ENCODE results near the gene MORC4.

MORC4 gene

GRCh38 chrX:106952988-106953387 is 47.0 kb downstream of the MORC4 start:
- in situ Hi-C loops (cut with HindIII; ENCODE audit: low sequenced_read_pairs), result no loop called here

DNA sequence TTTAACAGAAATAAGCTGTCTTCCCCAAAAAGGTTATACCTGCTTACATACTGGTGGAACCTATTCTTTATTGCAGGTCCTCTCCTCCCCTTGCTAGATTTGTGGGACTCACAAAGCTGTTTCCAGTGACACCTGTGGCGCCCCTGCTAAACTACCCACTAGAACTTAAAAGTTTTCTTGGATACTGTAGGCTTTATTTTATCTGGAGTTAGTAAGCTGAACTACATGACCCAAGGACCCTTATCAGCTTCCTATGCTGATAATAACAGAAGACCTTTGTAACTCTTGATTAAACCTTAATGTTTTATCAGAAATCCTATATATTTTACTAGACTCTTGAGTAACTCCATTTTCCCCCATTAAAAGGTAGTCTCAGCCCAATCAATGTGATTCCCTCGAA is 47.5 kb downstream of the MORC4 start:
- in situ Hi-C loops (cut with HindIII; ENCODE audit: low sequenced_read_pairs), result no loop called here

DNA sequence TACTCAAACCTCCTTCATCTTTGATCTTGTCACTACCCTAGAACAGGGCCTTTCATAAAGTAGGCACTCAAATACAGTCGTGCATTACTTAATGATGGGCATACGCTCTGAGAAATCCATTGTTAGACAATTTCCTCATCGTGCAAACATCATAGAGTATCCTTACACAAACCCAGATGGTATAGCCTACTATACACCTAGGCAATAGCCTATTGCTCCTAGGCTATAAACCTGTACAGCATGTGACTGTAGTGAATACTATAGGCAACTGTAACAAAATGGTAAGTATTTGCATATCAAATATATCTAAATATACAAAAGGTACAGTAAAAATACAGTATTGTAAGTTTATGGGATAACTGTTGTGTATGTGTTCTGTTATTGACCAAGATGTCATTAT is 47.9 kb downstream of the MORC4 start:
- in situ Hi-C loops (cut with HindIII; ENCODE audit: low sequenced_read_pairs), result no loop called here

DNA sequence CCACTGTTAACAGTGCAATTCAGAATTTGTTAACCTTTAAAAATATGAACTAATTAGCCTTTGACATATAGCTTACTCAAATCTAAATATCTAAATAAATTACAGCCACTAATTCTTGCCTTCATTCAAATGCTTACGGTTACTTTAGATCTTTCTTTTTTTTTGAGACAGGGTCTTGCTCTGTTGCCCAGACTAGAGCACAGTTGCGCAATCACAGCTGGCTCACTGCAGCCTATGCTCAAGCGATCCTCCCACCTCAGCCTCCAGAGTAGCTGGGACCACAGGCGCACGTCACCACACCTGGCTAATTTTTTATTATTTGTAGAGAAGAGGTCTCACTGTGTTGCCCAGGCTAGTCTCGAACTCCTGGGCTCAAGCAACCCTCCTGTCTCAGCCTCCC is 48.8 kb downstream of the MORC4 start:
- in situ Hi-C loops (cut with HindIII; ENCODE audit: low sequenced_read_pairs), result no loop called here

GRCh38 chrX:106950381-106950780 is 49.6 kb downstream of the MORC4 start:
- in situ Hi-C loops (cut with HindIII; ENCODE audit: low sequenced_read_pairs), result no loop called here

DNA sequence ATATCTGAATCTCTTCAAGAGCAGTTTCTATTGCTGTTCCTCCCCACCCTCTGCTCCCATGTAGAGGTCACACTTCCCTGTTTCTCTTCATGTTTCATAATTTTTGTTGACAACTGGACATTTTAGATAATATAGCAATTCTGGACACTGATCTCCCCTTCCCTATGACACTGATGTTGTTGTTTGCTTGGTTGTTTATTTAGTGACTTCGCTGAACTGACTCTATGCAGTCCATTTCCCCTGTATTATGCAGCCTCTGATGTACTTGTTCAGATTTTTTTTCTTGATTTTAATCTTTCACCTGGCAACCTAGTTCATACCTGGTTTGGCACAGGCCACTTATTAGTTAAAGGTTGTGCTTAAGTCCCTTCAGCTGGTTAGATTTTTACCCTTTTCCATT is 50.6 kb downstream of the MORC4 start:
- in situ Hi-C loops (cut with HindIII; ENCODE audit: low sequenced_read_pairs), result no loop called here

- in situ Hi-C loops (cut with HindIII; ENCODE audit: low sequenced_read_pairs), result no loop called here
Observed at GRCh38 chrX:106948641-106949040, 51.4 kb downstream of the MORC4 start.

GRCh38 chrX:106946464-106946863 is 53.5 kb downstream of the MORC4 start:
- in situ Hi-C loops (cut with HindIII; ENCODE audit: low sequenced_read_pairs), result no loop called here

- in situ Hi-C loops (cut with HindIII; ENCODE audit: low sequenced_read_pairs), result no loop called here
Observed at GRCh38 chrX:106940068-106940467, 59.9 kb downstream of the MORC4 start.

GRCh38 chrX:106939566-106939965 is 60.4 kb downstream of the MORC4 start:
- in situ Hi-C loops (cut with HindIII; ENCODE audit: low sequenced_read_pairs), result no loop called here

- in situ Hi-C loops (cut with HindIII; ENCODE audit: low sequenced_read_pairs), result no loop called here
Observed at GRCh38 chrX:106936246-106936645, 63.8 kb downstream of the MORC4 start.

DNA sequence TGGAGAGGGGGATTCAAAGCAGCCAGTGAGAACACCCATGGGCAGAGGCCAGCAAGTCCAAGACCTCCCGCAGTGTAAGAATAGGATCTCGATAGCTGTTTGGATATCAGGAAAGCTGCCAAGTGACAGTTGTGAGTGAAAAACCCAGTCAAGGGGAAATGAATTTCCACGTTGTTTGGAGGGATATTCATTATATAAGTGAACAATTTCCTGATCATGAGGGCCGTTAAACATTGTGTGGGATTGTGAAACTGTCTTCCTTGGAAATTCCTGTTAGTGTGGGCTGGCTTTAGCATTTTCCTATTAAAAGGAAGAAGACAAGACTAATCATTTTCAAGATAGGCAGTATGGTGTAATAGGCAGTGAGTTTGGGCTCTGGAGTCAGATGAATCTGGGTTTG is 64.8 kb downstream of the MORC4 start:
- in situ Hi-C loops (cut with HindIII; ENCODE audit: low sequenced_read_pairs), result no loop called here

- in situ Hi-C loops (cut with HindIII; ENCODE audit: low sequenced_read_pairs), result no loop called here
Observed at GRCh38 chrX:106933538-106933961, 66.5 kb downstream of the MORC4 start.

DNA sequence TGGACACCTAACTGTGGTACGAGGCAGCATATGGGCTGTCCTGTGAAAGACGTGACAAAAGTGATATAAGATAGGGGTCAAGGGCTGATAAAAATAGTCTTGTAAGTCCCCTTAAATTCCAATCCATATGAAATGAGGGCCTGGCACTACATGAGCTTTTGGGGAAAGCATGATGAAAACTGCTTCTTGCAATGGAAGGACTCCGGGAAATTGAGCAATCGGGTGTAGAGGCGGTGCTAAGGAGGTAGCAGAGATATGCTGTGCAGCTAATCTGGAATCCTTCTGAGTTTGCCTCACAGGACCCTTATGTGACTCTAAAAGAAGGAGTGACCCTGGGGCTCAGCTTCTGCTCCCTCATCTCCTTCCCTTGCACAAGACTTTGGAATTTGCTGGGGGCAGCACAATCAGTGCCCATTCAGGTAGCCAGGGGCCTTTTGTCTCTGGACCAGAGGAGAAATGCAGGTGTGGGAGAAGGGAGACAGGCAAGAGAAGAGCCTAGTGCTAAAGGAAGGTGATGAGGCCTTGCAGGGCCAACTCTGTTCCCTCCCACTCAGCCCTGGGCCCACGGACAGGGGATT is 67.0 kb downstream of the MORC4 start:
- in situ Hi-C loops (cut with HindIII; ENCODE audit: low sequenced_read_pairs), result no loop called here

DNA sequence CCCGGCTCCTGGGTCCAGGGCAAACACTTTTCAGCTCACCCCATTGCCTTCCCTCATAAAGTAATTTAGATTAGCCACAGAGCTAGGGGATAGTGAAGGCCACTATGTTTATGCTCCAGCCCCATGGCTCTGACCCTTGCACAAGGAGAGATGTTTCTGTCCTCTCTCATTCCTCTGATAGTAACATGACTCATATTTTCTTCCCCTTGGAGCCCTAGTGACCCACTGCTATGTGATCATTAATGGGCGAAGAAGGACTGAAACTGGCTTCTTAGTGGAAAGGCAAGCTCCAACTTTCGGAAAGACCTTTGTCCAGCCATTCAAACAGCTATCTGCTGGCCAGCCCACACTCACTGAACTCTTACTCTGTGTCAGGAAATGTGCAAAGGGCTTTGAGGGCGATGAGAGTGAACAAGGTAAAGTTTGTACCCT is 67.5 kb downstream of the MORC4 start:
- in situ Hi-C loops (cut with HindIII; ENCODE audit: low sequenced_read_pairs), result no loop called here

DNA sequence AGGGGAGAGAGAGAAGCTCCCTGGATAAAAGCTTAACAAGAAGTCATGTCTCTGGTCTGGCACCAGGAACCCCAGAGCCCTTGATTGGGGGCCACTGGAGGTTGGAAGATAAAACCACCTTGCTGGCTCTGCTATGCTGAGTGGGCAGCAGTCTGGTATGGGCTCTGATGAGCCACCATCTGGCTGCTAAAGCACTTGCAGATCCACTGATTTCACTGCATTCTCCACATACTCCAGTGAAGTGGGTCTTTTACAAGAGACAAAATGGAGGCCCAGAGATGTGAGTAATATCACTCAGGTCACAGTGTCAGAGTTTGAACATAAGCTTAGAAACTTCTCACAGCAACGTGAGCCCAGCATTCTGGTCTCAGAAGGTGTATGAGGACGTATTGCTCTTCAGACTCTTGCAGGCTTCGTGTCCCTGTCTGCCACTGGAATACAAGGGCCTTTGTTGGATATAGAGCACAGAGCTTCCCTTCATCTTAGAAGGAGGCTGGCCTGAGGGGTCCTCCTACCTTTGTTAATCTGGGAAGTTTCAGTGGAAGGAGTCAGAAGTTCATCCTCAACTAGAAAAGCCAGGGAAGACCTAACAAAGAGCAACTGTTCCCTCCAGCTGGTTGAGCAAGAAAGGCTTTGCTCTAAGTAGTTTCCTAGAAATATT is 68.1 kb downstream of the MORC4 start:
- in situ Hi-C loops (cut with HindIII; ENCODE audit: low sequenced_read_pairs), result no loop called here

- in situ Hi-C loops (cut with HindIII; ENCODE audit: low sequenced_read_pairs), result no loop called here
Observed at GRCh38 chrX:106928227-106928626, 71.8 kb downstream of the MORC4 start.

- in situ Hi-C loops (cut with HindIII; ENCODE audit: low sequenced_read_pairs), result no loop called here
Observed at GRCh38 chrX:106927700-106928099, 72.3 kb downstream of the MORC4 start.

DNA sequence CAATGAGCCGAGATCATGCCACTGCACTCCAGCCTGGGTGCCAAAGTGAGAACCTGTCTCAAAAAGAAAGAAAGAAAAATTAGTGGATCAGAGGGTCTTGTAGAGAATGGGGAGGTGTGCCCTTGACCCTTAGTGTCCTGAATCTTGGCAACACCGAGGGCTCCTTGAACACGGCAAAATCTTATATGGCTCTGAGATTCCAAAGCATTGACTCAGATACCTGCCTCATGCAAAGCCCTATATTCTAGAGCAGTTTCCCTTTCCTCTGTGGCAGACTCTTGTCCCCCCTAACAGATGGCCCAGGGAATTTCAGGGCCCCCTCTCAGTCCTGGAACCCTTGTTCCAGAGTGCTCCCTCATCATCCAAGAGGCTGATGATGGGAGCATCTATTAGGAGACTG is 73.0 kb downstream of the MORC4 start:
- in situ Hi-C loops (cut with HindIII; ENCODE audit: low sequenced_read_pairs), result no loop called here

DNA sequence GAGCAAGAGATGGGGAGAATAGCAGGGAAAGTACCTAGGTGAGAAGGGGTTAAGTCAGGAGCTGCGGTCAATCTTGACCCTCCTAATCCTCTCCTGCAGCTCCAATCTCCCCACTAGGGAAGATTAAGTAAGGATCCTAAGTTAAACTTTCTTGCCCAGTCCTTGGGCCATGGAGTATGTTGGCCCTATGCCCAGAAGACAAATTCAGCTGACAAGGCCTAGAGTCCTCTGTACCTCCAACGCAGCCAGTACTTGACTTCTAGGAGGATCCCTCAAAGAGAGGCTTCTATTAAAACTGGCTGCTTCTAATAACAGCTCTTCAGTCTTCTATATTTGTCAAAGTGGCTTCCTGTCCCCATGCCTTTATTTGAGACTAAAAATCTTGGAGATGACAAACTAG is 78.4 kb downstream of the MORC4 start:
- in situ Hi-C loops (cut with HindIII; ENCODE audit: low sequenced_read_pairs), result no loop called here

DNA sequence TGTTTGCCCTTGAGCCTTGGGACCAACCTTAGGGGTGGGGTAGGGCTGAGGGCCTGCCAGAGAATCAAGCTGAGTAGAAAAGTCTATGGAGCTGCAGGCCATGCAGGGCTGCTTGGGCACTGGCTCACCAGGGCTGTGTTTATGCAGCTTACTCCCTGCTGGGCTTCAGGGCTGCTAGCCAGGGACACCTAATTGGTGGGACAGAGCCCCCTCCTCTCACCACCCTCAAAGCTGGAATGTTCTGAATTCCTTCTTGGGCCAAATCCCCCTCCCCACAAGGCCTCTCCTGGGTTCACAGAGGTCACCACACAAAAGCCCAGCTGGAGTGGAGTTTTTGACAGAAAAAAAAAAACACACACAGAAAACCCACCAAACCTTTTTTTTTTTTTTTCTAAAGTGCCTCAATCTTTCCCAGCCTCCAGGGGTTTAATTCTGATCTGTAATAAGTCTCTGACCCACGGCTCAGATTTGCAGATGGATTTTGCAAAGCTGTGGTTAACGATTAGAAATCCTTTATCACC is 80.0 kb downstream of the MORC4 start, which contains the start of gene CLDN2:
Gene CLDN2 (plus strand): TSS at position 471 of the 521 bp plus-strand sequence. CDS start 7,827 bp downstream, outside the sequence.
- in situ Hi-C loops (cut with HindIII; ENCODE audit: low sequenced_read_pairs), result no loop called here

DNA sequence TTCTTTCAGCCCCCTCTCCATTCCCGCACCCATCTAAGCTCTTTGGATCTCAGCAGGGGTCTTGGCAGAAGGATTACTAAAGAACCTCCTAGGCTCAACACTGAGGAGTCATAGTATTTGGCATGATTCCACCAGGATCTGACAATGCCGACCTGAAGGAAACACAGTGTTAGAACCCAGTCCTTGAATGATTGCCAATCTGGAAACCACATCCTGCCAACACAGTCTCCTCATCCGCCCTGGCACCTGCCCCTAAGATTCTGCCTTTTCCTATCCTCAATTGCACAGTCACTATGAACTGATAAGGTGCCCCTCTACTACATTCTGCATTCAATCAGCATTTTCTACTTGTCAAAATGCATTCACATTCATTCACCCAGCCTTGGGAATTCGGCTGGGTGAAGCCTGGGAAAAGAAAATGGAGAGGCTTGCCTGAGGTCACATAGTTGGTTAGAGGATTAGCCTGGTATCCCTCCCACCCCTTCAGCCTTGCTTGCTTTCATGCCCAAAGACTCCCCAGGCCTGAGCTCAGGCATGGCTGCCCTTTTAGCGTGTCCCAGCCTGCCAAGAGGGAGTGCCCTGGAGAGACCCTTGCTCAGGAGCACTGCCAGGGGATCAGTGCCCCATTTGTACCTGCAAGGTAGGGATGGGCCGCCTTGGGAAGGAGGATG is 82.0 kb downstream of the MORC4 start:
- in situ Hi-C loops (cut with HindIII; ENCODE audit: low sequenced_read_pairs), result no loop called here
